Measurements from ENCODE around the gene RNF220. TPM values are rescaled to one million over a fixed set of nuclear protein-coding genes. Genes with fewer than 3 reads are reported as not detected.

The RNF220 gene
- total RNA-seq, 2 donors from 2014 or later: 121 to 125 TPM

DNA sequence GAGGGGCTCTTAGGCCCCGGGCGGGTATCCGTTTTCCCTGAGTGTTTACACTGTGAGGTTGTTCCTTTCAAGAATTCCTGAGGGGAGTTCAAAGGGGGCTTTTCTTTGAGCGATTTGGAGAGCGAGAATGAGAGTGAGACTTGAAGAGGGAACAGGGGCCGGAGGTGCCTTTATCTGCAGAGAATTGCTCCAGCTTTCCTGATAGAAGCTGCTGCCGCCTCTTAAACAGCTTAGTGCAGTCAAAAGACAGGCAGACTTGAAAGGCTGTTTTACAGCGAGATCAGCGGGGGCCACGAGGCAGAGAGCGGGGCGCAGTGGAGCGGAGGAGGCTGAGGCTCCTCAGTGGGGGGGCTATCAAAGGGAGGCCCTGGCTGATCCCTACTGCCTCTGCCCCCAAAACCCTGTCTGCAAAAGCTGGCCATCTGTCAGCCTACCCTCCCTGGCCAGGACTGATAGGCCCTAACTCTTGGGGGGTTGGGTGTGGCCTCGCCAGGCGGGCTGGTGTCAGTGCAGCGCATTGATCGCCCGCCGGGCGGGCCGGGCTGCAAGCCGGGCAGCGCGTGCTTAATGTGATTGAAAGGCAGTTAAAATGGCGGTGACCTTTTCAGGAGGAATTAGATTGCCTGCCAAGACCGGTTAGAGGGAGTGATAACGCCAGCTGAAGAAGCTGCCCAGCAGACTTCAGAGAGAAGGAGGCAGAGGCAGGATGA is 232.8 kb downstream of the RNF220 start:
- TF ChIP-seq, protein P1, sequence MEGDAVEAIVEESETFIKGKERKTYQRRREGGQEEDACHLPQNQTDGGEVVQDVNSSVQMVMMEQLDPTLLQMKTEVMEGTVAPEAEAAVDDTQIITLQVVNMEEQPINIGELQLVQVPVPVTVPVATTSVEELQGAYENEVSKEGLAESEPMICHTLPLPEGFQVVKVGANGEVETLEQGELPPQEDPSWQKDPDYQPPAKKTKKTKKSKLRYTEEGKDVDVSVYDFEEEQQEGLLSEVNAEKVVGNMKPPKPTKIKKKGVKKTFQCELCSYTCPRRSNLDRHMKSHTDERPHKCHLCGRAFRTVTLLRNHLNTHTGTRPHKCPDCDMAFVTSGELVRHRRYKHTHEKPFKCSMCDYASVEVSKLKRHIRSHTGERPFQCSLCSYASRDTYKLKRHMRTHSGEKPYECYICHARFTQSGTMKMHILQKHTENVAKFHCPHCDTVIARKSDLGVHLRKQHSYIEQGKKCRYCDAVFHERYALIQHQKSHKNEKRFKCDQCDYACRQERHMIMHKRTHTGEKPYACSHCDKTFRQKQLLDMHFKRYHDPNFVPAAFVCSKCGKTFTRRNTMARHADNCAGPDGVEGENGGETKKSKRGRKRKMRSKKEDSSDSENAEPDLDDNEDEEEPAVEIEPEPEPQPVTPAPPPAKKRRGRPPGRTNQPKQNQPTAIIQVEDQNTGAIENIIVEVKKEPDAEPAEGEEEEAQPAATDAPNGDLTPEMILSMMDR (IDR thresholded peaks at IDR 0.05): no peak
- H3K4me1 ChIP-seq (ENCODE audit: control insufficient read depth in 1 of 2, low read depth in 2 of 2): peaks cover 6 to 10% of the 10 kb centered on the region in 2 donors
- H3K27ac ChIP-seq: no peak overlapping the region
- no peak for ATAC-seq (ENCODE audit: insufficient number of reproducible peaks, low FRiP score, low read depth)
- no peak for DNase-seq (ENCODE audit: low spot score)
- no peaks in the 10 kb centered on the region for H3K9me3 ChIP-seq
- H3K27me3 ChIP-seq (replicated peaks; ENCODE audit: insufficient read depth): no peaks in the 10 kb centered on the region
- H3K4me3 ChIP-seq: no peak overlapping the region
- H3K36me3 ChIP-seq: peaks cover 53% of the 10 kb centered on the region

DNA sequence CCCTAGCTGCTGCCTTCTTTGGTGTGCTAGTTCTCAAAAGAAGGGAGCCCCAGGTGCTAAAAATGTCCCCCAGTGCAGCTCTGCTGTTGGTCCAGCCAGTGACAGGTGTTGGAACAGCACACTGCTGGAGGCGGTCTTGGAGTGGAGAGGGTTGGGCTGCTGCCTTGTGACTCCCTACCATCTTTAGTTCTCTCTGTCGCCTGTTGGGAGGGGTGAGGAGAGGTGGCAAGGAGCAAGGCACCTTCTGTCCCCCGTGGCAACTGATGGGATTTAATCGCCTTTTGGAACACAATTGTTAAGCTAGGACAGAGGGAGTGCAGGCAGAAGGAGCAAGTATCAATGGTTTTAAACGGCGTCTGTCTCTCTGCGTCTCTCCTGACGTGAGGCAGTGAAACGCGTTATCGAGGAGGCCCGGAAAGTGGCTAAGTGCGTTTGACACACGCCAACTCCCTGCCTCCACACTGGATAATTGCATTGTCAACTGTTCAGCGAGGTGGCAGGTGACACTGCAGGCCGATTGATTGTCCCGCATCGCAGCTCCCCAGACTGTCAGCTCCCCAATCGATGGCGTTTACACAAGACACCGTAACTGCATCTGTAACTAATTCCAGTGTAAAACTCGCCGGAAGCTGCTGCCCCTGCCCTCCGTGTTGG is 235.3 kb downstream of the RNF220 start:
- ATAC-seq (ENCODE audit: insufficient number of reproducible peaks, low FRiP score, low read depth): no peak

DNA sequence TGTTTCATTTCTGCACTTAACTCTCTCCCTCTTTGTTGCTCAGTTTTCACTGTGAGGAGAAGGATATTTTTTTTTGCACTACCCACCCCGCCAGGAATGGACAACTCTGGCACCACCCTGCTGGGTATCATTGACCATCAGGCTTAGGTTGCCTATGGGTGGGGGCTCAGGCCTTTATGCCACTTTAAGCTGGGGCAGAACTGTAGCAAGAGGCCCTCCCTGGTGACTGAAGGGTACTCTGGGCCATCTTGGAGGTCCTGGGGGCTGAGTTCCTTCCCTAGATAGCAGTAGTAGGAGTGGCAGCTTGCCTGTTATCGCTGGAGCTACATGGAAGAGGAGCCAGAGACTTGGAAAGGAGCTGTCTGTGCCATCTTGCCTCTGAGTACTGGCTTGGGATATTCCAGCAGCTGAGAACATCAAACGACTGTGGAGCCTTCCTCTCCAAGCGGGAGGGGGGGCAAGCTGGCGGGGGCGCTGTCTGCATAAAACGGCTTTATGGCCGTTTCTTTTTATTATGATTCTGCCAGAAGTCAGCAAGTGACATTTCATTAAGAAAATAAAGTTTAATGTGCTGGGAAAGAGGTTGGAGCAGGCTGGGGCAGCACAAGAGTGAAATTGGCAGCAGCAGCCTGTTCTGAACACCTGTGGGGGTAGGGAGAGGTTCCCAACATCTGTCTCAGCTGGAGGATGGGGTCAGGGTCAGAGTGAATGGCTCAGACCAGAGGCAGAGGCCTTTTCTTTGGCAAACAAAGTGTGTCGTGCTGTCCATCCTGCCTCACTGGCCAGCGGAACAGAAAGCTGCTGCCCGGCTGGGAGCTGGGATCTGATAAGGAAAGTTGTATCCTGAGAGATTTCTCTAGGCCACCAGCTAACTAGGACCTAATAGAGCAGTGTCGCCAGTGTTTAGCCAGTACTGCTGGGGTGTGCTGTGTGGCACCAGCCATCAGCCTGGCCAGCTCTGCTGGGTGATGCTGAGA is 236.4 kb downstream of the RNF220 start:
- DNase-seq (ENCODE audit: low spot score): no peak
- Histone ChIP-seq H3K4me1 (ENCODE audit: control insufficient read depth in 1 of 2, low read depth in 2 of 2) (peaks cover 22 to 33% of the 10 kb centered on the region in 2 donors), H3K9me3 (no peaks in the 10 kb centered on the region), H3K4me3 (no peak overlapping the region), H3K27me3 (replicated peaks; ENCODE audit: insufficient read depth) (no peaks in the 10 kb centered on the region), H3K36me3 (peaks cover 36% of the 10 kb centered on the region), H3K27ac (no peak overlapping the region)
- no peak for ATAC-seq (ENCODE audit: insufficient number of reproducible peaks, low FRiP score, low read depth)
- TF ChIP-seq, protein P1 (IDR thresholded peaks at IDR 0.05): no peak

More for the DNA sequence above, 235.3 kb downstream of the RNF220 start:
- H3K27me3 ChIP-seq (replicated peaks; ENCODE audit: insufficient read depth): no peaks in the 10 kb centered on the region
- H3K4me1 ChIP-seq (ENCODE audit: control insufficient read depth in 1 of 2, low read depth in 2 of 2): peaks cover 17 to 23% of the 10 kb centered on the region in 2 donors
- H3K27ac ChIP-seq: no peak overlapping the region
- no peak overlapping the region for H3K4me3 ChIP-seq
- H3K9me3 ChIP-seq: no peaks in the 10 kb centered on the region
- DNase-seq (ENCODE audit: low spot score): no peak
- H3K36me3 ChIP-seq: peaks cover 46% of the 10 kb centered on the region
- TF ChIP-seq, protein P1 (IDR thresholded peaks at IDR 0.05): no peak

DNA sequence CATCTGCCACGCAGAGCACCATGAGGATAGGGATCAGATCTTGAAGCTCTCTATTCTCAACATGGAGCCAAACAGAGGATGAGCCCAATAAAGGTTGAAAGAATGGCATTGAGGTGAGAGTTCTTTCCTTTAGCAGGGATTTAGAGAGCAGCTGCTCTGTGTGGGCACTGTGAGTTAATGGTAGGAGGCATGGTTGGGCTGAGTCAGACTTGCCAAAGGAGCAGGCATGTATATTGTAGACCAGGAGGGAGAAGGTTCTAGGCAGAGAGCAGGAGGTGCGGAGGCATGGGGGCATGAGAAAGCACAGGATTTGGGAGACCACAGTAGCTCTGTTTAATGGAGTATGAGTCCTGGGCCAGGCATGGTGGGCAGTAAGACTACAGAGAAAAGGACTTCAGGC is 237.2 kb downstream of the RNF220 start:
- ATAC-seq (ENCODE audit: insufficient number of reproducible peaks, low FRiP score, low read depth) (no peak), DNase-seq (ENCODE audit: low spot score) (no peak)
- TF ChIP-seq, protein P1 (IDR thresholded peaks at IDR 0.05): no peak
- H3K36me3 ChIP-seq: peaks cover 28% of the 10 kb centered on the region
- H3K9me3 ChIP-seq: no peaks in the 10 kb centered on the region
- peaks cover 24 to 37% of the 10 kb centered on the region in 2 donors for H3K4me1 ChIP-seq (ENCODE audit: control insufficient read depth in 1 of 2, low read depth in 2 of 2)
- H3K27ac ChIP-seq: no peak overlapping the region
- no peak overlapping the region for H3K4me3 ChIP-seq
- H3K27me3 ChIP-seq (replicated peaks; ENCODE audit: insufficient read depth): no peaks in the 10 kb centered on the region

All from thoracic aorta (tissue), 2 donors.